ENCODE data around the gene DTNA.

The DTNA gene

DNA sequence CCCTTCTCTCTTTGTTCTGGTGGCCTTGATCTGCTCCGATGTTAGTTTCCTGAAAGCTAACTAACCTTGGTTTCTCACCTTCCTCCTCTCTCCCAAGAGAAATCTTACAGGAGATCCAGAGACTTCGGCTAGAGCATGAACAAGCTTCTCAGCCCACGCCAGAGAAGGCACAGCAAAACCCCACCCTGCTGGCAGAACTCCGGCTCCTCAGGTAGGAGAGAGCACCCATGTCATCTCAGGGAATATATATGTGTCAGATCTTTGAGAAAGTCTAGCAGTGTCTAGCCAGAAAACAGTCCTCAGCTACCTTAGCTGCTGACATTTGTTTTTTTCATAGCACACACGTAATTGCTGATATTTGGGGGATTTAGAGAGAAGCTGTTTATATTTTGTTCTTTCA, 148.1 kb downstream of the DTNA start:
- DNase-seq (ENCODE audit: low read depth in 3 of 3), result no peak

- DNase-seq (ENCODE audit: low read depth in 3 of 3), result no peak
Observed at GRCh38 chr18:34859496-34859895, 149.4 kb downstream of the DTNA start.

GRCh38 chr18:34862561-34862960, 152.5 kb downstream of the DTNA start:
- no peak for DNase-seq (ENCODE audit: low read depth in 3 of 3)

- DNase-seq (ENCODE audit: low read depth in 3 of 3), result no peak
Observed at GRCh38 chr18:34863702-34864101, 153.6 kb downstream of the DTNA start.

- DNase-seq (ENCODE audit: low read depth in 3 of 3), result no peak
Observed at GRCh38 chr18:34864836-34865497, 154.9 kb downstream of the DTNA start.

GRCh38 chr18:34866310-34866709, 156.2 kb downstream of the DTNA start:
- DNase-seq (ENCODE audit: low read depth in 3 of 3), result no peak

DNA sequence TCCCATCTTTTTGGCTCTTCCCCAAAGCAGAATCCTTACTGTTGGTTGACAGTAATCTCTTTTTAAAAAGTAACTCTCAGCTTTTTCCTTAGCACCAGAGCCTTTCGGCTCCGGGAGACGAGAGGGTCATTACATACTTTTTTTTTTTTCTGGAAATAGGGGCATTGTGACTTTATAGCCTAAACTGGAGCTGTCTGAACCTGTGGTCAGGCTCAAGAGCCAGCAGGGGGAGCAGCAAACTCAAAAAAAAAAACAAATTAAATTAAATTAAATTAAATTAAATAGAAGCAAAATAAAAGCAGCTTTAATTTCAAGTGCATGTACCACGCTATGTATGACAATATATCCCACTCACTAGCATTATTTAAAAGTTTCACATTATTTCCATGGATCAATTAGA, 156.6 kb downstream of the DTNA start:
- DNase-seq (ENCODE audit: low read depth in 3 of 3), result no peak

DNA sequence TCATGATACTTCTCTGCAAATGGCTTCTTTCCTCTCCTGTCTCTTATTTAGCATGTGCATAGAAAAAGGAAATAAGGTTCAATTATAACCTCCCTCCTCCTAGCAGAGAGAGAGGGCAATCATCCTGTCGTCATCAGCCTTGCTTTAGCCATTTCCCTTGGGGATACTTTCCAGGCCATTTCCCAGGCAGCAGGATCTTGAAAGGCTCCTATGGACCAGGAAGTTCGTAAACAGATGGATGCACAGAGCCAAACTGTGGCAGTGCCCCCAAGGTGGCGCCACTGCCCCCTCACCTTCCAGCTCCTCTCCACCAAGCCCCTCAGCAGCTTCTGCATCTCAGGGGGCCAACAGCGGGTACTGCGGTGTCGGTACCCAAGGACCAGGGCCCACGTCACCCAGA, 157.4 kb downstream of the DTNA start:
- DNase-seq (ENCODE audit: low read depth in 3 of 3), result no peak

GRCh38 chr18:34870555-34871310, 160.6 kb downstream of the DTNA start:
- no peak for DNase-seq (ENCODE audit: low read depth in 3 of 3)

- DNase-seq (ENCODE audit: low read depth in 3 of 3), result no peak
Observed at GRCh38 chr18:34871435-34871834, 161.3 kb downstream of the DTNA start.

GRCh38 chr18:34872066-34872465, 162.0 kb downstream of the DTNA start:
- DNase-seq (ENCODE audit: low read depth in 3 of 3), result no peak

DNA sequence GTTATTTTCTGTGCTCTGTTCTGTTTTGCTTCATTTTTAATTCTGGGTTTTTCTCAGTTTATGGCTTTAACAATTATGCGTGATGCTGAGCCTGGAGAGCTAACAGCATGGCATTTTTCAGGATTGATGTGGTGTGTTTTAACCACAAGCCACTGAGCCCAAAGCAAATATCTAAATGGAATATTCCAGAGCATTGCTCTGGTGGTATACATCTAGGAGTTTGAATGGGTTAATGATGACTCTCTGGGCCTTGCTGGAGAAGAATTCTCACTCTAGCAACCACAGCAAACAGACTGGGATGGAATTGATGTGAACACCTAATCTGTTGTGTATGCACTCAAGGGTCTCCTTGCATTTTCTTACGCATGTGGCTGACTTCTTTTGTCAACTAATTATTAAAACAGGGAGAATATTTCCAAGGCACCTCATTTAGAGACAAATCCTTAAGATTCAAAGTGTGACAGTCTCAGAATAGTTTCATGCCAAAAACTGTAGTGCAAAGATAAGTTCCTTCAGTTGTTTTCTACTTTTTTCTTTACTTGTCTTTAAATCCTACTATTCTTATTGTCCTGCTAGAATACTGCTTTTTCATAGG, 164.0 kb downstream of the DTNA start:
- no peak for DNase-seq (ENCODE audit: low read depth in 3 of 3)

DNA sequence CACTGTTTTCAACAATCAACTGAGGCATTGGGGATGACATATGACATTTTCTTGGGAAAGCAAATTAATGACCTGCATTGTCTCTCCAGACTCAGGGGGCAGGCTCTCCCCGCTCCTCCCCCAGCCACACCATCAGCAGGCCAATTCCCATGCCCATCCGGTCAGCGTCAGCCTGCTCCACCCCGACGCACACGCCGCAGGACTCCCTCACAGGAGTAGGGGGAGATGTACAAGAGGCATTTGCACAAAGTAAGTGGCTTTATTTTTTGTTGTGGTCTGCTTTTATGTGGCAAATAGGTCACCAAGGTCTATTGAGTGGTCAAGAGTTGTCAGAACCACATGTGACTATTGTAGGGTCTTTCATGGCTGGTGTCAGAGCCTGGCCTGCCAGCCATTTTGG, 165.1 kb downstream of the DTNA start:
- DNase-seq (ENCODE audit: low read depth in 3 of 3), result no peak

DNA sequence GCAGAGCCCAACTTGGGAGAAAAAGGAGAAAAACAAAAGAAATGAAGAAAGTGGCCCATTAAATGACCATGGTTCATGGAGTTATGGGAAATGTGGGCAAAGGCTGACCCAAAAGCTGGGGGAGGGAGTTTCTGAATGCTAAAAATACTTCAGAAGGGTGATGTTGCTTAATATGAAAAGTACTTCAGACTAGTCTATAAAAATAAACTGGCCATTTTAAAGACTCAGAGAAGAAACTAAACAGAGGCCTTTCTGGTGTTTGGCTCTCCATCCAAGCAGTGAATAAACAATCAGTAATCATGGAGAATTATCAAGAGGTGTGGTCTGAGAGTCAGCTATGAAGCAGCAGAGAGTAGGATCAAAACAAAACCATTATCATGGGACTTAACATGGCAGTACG, 170.3 kb downstream of the DTNA start:
- DNase-seq (ENCODE audit: low read depth in 3 of 3), result no peak

GRCh38 chr18:34880882-34881834, 171.1 kb downstream of the DTNA start:
- no peak for DNase-seq (ENCODE audit: low read depth in 3 of 3)

DNA sequence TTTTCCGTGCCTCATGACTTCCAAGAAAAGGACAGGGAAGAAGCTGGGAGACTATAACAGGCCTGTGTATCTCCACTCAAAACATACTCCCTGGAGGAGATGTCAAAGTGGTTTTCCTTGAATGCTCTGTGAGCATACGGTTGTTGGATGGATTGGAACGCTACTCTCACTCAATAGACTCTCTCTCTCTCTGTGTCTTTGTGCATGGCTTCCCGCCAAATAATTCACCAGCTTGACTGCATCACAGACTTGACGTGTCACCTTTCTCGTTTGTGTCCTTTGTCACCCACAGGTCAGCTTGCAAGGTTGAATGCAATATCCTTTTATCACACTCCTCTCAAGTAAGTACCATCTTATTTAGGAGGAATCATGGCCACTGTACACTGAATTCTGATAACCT, 174.3 kb downstream of the DTNA start:
- DNase-seq (ENCODE audit: low read depth in 3 of 3), result no peak

GRCh38 chr18:34886177-34886576, 176.1 kb downstream of the DTNA start:
- DNase-seq (ENCODE audit: low read depth in 3 of 3), result no peak

DNA sequence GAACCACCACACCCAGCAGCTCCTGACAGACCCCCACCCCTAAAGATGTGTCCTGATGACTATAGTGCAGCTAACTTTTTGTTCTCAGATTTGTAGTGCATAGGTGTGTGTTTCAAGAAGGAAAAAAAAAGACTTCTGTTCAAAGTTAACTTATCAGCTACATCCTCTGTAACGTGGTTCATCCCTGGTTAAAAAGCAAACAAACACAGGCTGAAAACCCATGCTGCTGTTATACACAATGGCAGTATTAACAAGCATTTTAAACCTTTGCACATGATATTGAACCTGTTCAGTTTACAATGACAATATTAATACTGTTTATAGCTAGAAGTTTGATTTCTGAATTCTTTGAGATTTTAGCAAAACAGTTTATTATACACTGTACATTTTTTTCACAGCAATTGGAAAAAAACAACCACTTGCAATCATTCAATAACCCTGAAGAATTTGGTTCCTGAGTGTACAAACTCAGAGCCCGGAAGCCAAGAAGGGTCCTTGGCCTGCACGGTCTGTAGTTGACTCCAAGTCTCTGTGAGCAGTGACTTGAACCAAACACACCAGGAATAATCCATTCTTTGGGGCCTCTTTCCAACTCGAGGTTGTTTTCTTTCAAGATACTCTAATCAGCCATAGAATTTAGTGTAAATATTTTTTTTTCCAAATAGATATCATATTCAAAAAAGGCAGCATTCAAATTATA, 177.9 kb downstream of the DTNA start:
- no peak for DNase-seq (ENCODE audit: low read depth in 3 of 3)

- DNase-seq (ENCODE audit: low read depth in 3 of 3), result no peak
Observed at GRCh38 chr18:34890486-34891085, 180.5 kb downstream of the DTNA start.

GRCh38 chr18:34892379-34892778, 182.3 kb downstream of the DTNA start:
- DNase-seq (ENCODE audit: low read depth in 3 of 3), result no peak

DNA sequence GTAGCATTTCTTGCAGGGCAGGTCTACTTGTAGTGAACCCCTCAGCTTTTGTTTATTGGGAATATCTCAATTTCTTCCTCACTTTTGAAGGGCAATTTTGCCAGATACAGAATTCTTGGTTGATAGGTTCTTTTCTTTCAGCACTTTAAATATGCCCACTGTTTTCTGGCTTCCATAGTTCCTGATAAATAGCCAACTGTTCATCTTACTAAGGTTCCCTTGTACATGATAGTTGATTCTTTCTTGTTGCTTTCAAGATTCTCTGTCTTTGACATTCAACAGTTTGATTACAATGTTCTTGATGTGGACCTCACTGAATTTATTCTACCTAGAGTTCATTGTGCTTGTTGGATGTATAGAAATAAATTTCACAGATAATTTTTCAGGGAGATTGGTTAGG, 183.1 kb downstream of the DTNA start:
- no peak for DNase-seq (ENCODE audit: low read depth in 3 of 3)

All from stimulated activated CD4-positive, alpha-beta T cell treated with anti-CD3 and anti-CD28 coated beads, TNF-alpha, amount 100 ng/mL, for 48 hours (primary cell).